A549 (cell line): ENCODE data around the gene ZNF358. TPM values are rescaled to one million over a fixed set of nuclear protein-coding genes. Genes with fewer than 3 reads are reported as not detected.
A peak's percentile ranks its signal among the peaks of the same experiment; 100 is the strongest.

ENCODE experiments used
- ATAC-seq, 2 experiments: fragments of 200-7000 bp in 1 of 2; fragments of >200 bp in 1 of 2; cut with Nextera tagmentation in 1 of 2; cut with Tn5 transposase in 1 of 2; 3 replicates each; pipeline versions ENCODE4 v1.8.0 to v1.9.1; 2018 to 2020; ENCODE audit warnings: mild to moderate bottlenecking in 1 of 2, moderate library complexity in 1 of 2
- CTCF ChIA-PET: fragments of 300-600 bp; sonication (Branson Sonifier 250); formaldehyde crosslinking; extraction: SDS; loops from one replicate; lab custom pipeline; 2021; ENCODE audit warnings: antibody characterized with exemption, inconsistent platforms; lab: Yijun Ruan, JAX
- POLR2A ChIA-PET: fragments of 350-600 bp; formaldehyde crosslinking; extraction: SDS; loops from one replicate; lab custom pipeline; 2021; ENCODE audit warnings: antibody characterized with exemption, inconsistent platforms; lab: Yijun Ruan, JAX
- DNase-seq, 2 experiments: peaks; one replicate each; pipeline versions ENCODE4 v3.0.0 to v3.0.0-alpha.2; 2011 to 2016; ENCODE audit warnings: low read depth in 1 of 2, low spot score in 1 of 2
- FAIRE-seq: peaks from 2 replicates; lab custom pipeline; 2011; peaks lifted over from hg19 to GRCh38; lab: Jason Lieb, UNC
- H3K27ac ChIP-seq, 2 experiments: fragments of >200 bp; sonication (Bioruptor Twin); formaldehyde crosslinking; 3 replicates each; pipeline ENCODE4 v1.5.1; 2016 to 2017
- H3K4me1 ChIP-seq: fragments of >200 bp; sonication (Bioruptor Twin); formaldehyde crosslinking; 3 replicates; pipeline ENCODE4 v1.6.1; 2016
- H3K4me2 ChIP-seq: fragments of >200 bp; sonication (Bioruptor Twin); formaldehyde crosslinking; 3 replicates; pipeline ENCODE4 v1.6.1; 2016
- H3K4me3 ChIP-seq: fragments of >200 bp; sonication (Bioruptor Twin); formaldehyde crosslinking; 3 replicates; pipeline ENCODE4 v1.5.1; 2016
- H3K9me3 ChIP-seq: fragments of >200 bp; sonication (Bioruptor Twin); formaldehyde crosslinking; 3 replicates; pipeline ENCODE4 v1.6.1; 2016
- CEBPB ChIP-seq, 2 experiments: fragments of >200 bp in 1 of 2; sonication (Bioruptor Twin) in 1 of 2; formaldehyde crosslinking in 1 of 2; IDR thresholded peaks; 2 replicates each; pipeline ENCODE4 v1.6.1; 2012 to 2016
- CHD4 ChIP-seq: fragments of 200-600 bp; sonication (generic); IDR thresholded peaks from 2 replicates; pipeline ENCODE4 v1.6.1; 2016; ENCODE audit warnings: antibody characterized with exemption, mild to moderate bottlenecking, borderline replicate concordance
- FOSL2 ChIP-seq, 2 experiments: fragments of 450-650 bp in 1 of 2; fragments of >200 bp in 1 of 2; sonication (Bioruptor Twin) in 1 of 2; formaldehyde crosslinking; IDR thresholded peaks; 2 replicates each; pipeline versions ENCODE4 v1.5.0 to v1.6.1; 2016 to 2020; ENCODE audit warnings: mild to moderate bottlenecking in 1 of 2, moderate library complexity in 1 of 2
- FOXS1 ChIP-seq: fragments of 250-450 bp; sonication (Bioruptor Pico); IDR thresholded peaks from 2 replicates; pipeline ENCODE4 v1.5.0; 2020; ENCODE audit warnings: mild to moderate bottlenecking, moderate library complexity
- HDAC2 ChIP-seq: fragments of 200-600 bp; sonication (generic); IDR thresholded peaks from 2 replicates; pipeline ENCODE4 v1.6.1; 2016
- HES2 ChIP-seq: fragments of >200 bp; sonication (Bioruptor Twin); formaldehyde crosslinking; IDR thresholded peaks from 2 replicates; pipeline ENCODE4 v1.6.1; 2016
- HOXB13 ChIP-seq: fragments of 250-450 bp; sonication (Bioruptor Pico); IDR thresholded peaks from 2 replicates; pipeline ENCODE4 v1.5.0; 2020; ENCODE audit warnings: low read depth, mild to moderate bottlenecking, moderate library complexity
- HOXB5 ChIP-seq: fragments of 250-450 bp; sonication (Bioruptor Pico); IDR thresholded peaks from 2 replicates; pipeline ENCODE4 v1.5.0; 2020; ENCODE audit warnings: mild to moderate bottlenecking, moderate library complexity
- JUNB ChIP-seq: fragments of >200 bp; sonication (Bioruptor Twin); formaldehyde crosslinking; IDR thresholded peaks from 2 replicates; pipeline ENCODE4 v1.6.1; 2016
- MAX ChIP-seq: IDR thresholded peaks from 2 replicates; pipeline ENCODE4 v1.6.1; 2012
- NR3C1 ChIP-seq: fragments of >200 bp; sonication (Bioruptor Twin); formaldehyde crosslinking; IDR thresholded peaks from 3 replicates; pipeline ENCODE4 v1.6.1; 2017
- RFX5 ChIP-seq: fragments of 450-650 bp; IDR thresholded peaks from 2 replicates; pipeline ENCODE4 v1.7.1; 2014; ENCODE audit warnings: antibody characterized with exemption, mild to moderate bottlenecking, moderate library complexity
- RNF2 ChIP-seq: fragments of 200-600 bp; sonication (generic); IDR thresholded peaks from 2 replicates; pipeline ENCODE4 v1.6.1; 2016; ENCODE audit warnings: low read depth, mild to moderate bottlenecking, antibody characterized with exemption, moderate library complexity, borderline replicate concordance
- SMC3 ChIP-seq: fragments of >200 bp; sonication (Bioruptor Twin); formaldehyde crosslinking; IDR thresholded peaks from 3 replicates; pipeline ENCODE4 v1.6.1; 2018; ENCODE audit warnings: inconsistent platforms
- SREBF2 ChIP-seq: fragments of 450-650 bp; IDR thresholded peaks from 2 replicates; pipeline ENCODE4 v1.6.1; 2014; ENCODE audit warnings: mild to moderate bottlenecking, moderate library complexity
- ZC3H11A ChIP-seq: fragments of 450-650 bp; IDR thresholded peaks from 2 replicates; pipeline ENCODE4 v1.6.1; 2014; ENCODE audit warnings: antibody characterized with exemption, mild to moderate bottlenecking
- ZFP36 ChIP-seq: fragments of 450-650 bp; IDR thresholded peaks from 2 replicates; pipeline ENCODE4 v1.6.1; 2014; ENCODE audit warnings: borderline replicate concordance; ENCODE audit not compliant: partially characterized antibody
- WGBS: methylation state at CpG from one replicate; pipeline ENCODE4 v1.1.6; 2017; ENCODE audit errors: missing lambda C conversion rate; 5-methylcytosine and 5-hydroxymethylcytosine counted together
- polyA plus RNA-seq, 4 experiments: library from polyadenylated mRNA; depleted of rRNA in 3 of 4; stranded (reverse); fragments of >200 nt; fragmentation: RNase III in 1 of 4; extraction: RNeasy Plus Mini Kit Qiagen cat#74134 plus additional on column Dnase treatment in 1 of 4; gene quantifications; 2 replicates in 3 of 4; 3 replicates in 1 of 4; pipeline ENCODE4 v1.2.3, GENCODE V29; 2011 to 2017
- TF ChIP-seq, protein P1 (sequence below): fragments of >200 bp; sonication (Bioruptor Twin); formaldehyde crosslinking; IDR thresholded peaks from 3 replicates; pipeline ENCODE4 v1.6.1; 2016
- TF ChIP-seq, protein P2 (sequence below): fragments of 450-650 bp; IDR thresholded peaks from 2 replicates; pipeline ENCODE4 v1.6.1; 2014; ENCODE audit warnings: antibody characterized with exemption

The ZNF358 gene
- polyA plus RNA-seq, 2 of the 4 experiments (the other 2 are of a cell fraction) = 9.5 to 14.0 TPM

DNA sequence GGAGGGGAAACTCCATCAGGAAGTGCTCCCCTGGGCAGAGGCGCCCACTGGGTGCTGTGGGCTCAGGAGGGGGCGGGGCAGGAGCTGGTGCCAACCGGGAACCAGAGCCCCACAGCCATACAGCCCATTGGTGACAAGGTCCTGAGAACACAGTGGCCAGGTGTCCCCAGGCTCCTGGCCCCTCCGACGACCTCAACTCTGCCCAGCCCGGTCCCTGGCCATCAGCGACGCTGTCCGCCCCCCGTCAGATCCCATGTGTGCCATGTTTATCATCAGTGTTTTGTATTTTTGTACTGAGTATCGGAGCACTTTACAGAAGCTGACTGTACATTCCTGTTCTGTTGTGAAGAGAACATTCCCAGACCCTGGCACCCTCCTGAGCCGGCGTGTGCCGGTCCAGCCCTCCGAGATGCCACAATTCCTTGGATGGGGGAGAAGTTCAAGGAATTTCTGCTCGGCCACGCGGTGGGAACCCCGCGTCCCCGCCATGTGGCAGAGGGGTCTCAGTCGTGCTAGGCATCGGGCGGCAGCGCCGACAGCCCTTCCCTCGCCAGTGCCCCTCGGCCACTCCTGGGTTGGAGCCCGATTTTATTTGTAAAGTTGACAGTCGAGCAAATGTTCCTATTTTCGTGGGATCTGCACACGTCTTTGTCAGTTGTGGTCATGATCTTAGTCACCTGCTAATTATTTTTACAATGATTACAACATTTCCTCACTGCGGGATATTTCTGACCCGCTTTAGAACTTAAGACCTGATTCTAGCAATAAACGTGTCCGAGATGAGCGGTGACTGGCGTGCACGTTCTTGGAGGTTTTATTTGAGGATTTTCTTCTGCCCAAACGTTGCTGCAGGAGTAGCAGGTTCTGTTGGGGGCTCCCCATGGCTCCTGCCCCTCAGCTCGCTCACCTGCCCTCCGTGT is 43.9 kb upstream of the ZNF358 start:
- Histone ChIP-seq H3K27ac (no peak overlapping the region), H3K4me2 (no peak overlapping the region), H3K4me1 (no peaks in the 10 kb centered on the region), H3K4me3 (no peak overlapping the region), H3K9me3 (no peaks in the 10 kb centered on the region)
- no peak for DNase-seq
- POLR2A ChIA-PET = no interaction called here
- CTCF ChIA-PET = interaction anchor here (0.8 to 1.4 kb wide), 2 partner anchors 88 to 370 kb away, joined by 3 read pairs; no protein-coding TSS in a partner anchor
- no peak for TF ChIP-seq HOXB13
- no peak for TF ChIP-seq NR3C1
- TF ChIP-seq JUNB = no peak
- TF ChIP-seq SREBF2 = no peak
- TF ChIP-seq RFX5 = no peak
- no peak for FAIRE-seq
- ATAC-seq = no peak; a peak in 1 of 6 replicates
- WGBS = 95% methylated on average over 39 of the region's 42 CpGs

DNA sequence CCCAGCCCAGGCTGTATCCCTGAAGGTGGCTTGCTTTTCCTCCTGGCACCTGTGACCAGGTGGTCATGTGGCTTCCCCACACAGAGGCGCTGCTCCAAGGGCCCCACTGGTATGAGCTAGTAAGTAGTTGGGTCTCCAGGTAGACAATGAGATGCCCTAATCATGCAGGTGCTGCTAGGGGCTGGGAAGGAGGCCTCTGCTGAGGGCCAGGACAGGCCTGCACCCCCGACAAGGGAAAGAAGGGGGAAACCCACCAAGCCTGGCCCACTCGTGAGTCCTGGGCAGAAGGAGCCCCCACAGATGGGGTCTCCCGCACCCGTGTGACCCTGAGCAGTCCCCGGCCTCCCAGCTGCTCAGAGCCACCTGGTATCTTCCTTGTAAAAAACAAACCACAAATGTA is 40.2 kb upstream of the ZNF358 start:
- Histone ChIP-seq H3K4me3 (no peak overlapping the region), H3K9me3 (no peaks in the 10 kb centered on the region), H3K4me2 (no peak overlapping the region), H3K4me1 (no peaks in the 10 kb centered on the region), H3K27ac (no peak overlapping the region)
- FAIRE-seq = no peak
- no peak for TF ChIP-seq CEBPB (IDR thresholded peaks at IDR 0.05)
- TF ChIP-seq CHD4 = no peak
- TF ChIP-seq, protein P1, sequence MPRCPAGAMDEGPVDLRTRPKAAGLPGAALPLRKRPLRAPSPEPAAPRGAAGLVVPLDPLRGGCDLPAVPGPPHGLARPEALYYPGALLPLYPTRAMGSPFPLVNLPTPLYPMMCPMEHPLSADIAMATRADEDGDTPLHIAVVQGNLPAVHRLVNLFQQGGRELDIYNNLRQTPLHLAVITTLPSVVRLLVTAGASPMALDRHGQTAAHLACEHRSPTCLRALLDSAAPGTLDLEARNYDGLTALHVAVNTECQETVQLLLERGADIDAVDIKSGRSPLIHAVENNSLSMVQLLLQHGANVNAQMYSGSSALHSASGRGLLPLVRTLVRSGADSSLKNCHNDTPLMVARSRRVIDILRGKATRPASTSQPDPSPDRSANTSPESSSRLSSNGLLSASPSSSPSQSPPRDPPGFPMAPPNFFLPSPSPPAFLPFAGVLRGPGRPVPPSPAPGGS = no peak
- no peak for ATAC-seq
- ChIA-PET CTCF (interaction anchor here (0.5 to 0.9 kb wide), 2 partner anchors 21 to 26 kb away, joined by 3 to 4 read pairs; a partner anchor contains a TSS), POLR2A (no interaction called here)
- no CpG with 5 or more reads among the region's 6 CpGs for WGBS
- no peak for DNase-seq

- ATAC-seq (peak in 1 of 2 experiments; percentile 15; a peak in 2 of 6 replicates), FAIRE-seq (no peak)
These were observed 39.7 kb upstream of the ZNF358 start for GRCh38 chr19:7476241-7476640.

More at GRCh38 chr19:7476241-7476640, 39.7 kb upstream of the ZNF358 start:
- TF ChIP-seq CEBPB (IDR thresholded peaks at IDR 0.05) (no peak), HDAC2 (no peak), JUNB (no peak), SREBF2 (no peak), FOSL2 (IDR thresholded peaks at IDR 0.05) (no peak), FOSL2 (CRISPR knock-in tag; IDR thresholded peaks at IDR 0.05) (no peak), ZFP36 (no peak), HOXB5 (CRISPR knock-in tag) (no peak), SMC3 (no peak), RNF2 (no peak), FOXS1 (CRISPR knock-in tag) (no peak), ZC3H11A (no peak), HES2 (no peak), MAX (no peak), NR3C1 (no peak)
- TF ChIP-seq, protein P2, sequence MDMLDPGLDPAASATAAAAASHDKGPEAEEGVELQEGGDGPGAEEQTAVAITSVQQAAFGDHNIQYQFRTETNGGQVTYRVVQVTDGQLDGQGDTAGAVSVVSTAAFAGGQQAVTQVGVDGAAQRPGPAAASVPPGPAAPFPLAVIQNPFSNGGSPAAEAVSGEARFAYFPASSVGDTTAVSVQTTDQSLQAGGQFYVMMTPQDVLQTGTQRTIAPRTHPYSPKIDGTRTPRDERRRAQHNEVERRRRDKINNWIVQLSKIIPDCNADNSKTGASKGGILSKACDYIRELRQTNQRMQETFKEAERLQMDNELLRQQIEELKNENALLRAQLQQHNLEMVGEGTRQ = no peak
- TF ChIP-seq, all 56 proteins: peak for 0
- WGBS = 85% methylated on average over 2 of the region's 7 CpGs
- no peak overlapping the region for H3K4me2 ChIP-seq
- ChIA-PET CTCF (interaction anchor here (0.9 to 1.3 kb wide), 2 partner anchors 21 to 122 kb away, joined by 3 to 5 read pairs; a partner anchor contains a TSS), POLR2A (no interaction called here)
- no peak for DNase-seq
- no peaks in the 10 kb centered on the region for H3K9me3 ChIP-seq
- H3K4me1 ChIP-seq = no peaks in the 10 kb centered on the region
- no peak overlapping the region for H3K27ac ChIP-seq
- H3K4me3 ChIP-seq = no peak overlapping the region
